ENCODE results near the gene CSPG4.
"Not testable (repeated sequence)": the region's sequence is repeated elsewhere in the genome, so short reads cannot be mapped to it uniquely, and the experiment has no call there.

- not testable (repeated sequence) for TF ChIP-seq BACH2 (CRISPR knock-in tag; IDR thresholded peaks at IDR 0.05; ENCODE audit: borderline replicate concordance); PATZ1 (CRISPR knock-in tag; IDR thresholded peaks at IDR 0.05; ENCODE audit: borderline replicate concordance); CREB5 (CRISPR knock-in tag; IDR thresholded peaks at IDR 0.05; ENCODE audit: low read depth); TCF4 (CRISPR knock-in tag; IDR thresholded peaks at IDR 0.05; ENCODE audit: borderline replicate concordance); RARB (CRISPR knock-in tag; IDR thresholded peaks at IDR 0.05); TSHZ2 (CRISPR knock-in tag; IDR thresholded peaks at IDR 0.05); OSR1 (CRISPR knock-in tag; IDR thresholded peaks at IDR 0.05); ZC3H10 (CRISPR knock-in tag; IDR thresholded peaks at IDR 0.05)
Observed at GRCh38 chr15:75701071-75702003, 11.3 kb downstream of the CSPG4 start.
